Stimulated activated CD4-positive, alpha-beta T cell treated with anti-CD3 and anti-CD28 coated beads, Interleukin-15, amount 100 ng/mL, for 1 hour (primary cell): ENCODE measurements around the gene GPATCH2L.

Source experiments
- DNase-seq, 2 donors: peaks; one replicate each; pipeline ENCODE4 v3.0.0-alpha.2; 2020; ENCODE audit warnings: low read depth in 1 of 2, low spot score in 1 of 2

Gene GPATCH2L

GRCh38 chr14:76196980-76197695, 45.4 kb downstream of the GPATCH2L start:
- DNase-seq, result no peak

GRCh38 chr14:76201162-76201561, 49.4 kb downstream of the GPATCH2L start:
- no peak for DNase-seq

- no peak for DNase-seq
Observed at GRCh38 chr14:76203086-76204001, 51.6 kb downstream of the GPATCH2L start.

- DNase-seq, result no peak
Observed at GRCh38 chr14:76204461-76205230, 52.9 kb downstream of the GPATCH2L start.

- no peak for DNase-seq
Observed at GRCh38 chr14:76205708-76206107, 54.0 kb downstream of the GPATCH2L start.

- DNase-seq, result no peak
Observed at GRCh38 chr14:76208340-76208739, 56.6 kb downstream of the GPATCH2L start.

GRCh38 chr14:76212242-76212641, 60.5 kb downstream of the GPATCH2L start:
- DNase-seq, result no peak

GRCh38 chr14:76217179-76217578, 65.5 kb downstream of the GPATCH2L start:
- no peak for DNase-seq

GRCh38 chr14:76218662-76219061, 66.9 kb downstream of the GPATCH2L start:
- DNase-seq, result no peak

- no peak for DNase-seq
Observed at GRCh38 chr14:76219873-76220272, 68.2 kb downstream of the GPATCH2L start.

- no peak for DNase-seq
Observed at GRCh38 chr14:76227450-76228050, 75.8 kb downstream of the GPATCH2L start.

- no peak for DNase-seq
Observed at GRCh38 chr14:76228138-76228537, 76.4 kb downstream of the GPATCH2L start.

GRCh38 chr14:76232800-76233199, 81.1 kb downstream of the GPATCH2L start:
- no peak for DNase-seq

GRCh38 chr14:76235628-76236027, 83.9 kb downstream of the GPATCH2L start:
- no peak for DNase-seq

GRCh38 chr14:76236172-76237130, 84.7 kb downstream of the GPATCH2L start:
- no peak for DNase-seq

- DNase-seq, result no peak
Observed at GRCh38 chr14:76237349-76237990, 85.7 kb downstream of the GPATCH2L start.

- DNase-seq, result no peak
Observed at GRCh38 chr14:76245097-76245496, 93.4 kb downstream of the GPATCH2L start.

- no peak for DNase-seq
Observed at GRCh38 chr14:76250302-76250701, 98.6 kb downstream of the GPATCH2L start.

- DNase-seq, result no peak
Observed at GRCh38 chr14:76252471-76252870, 100.7 kb downstream of the GPATCH2L start.
